Immature natural killer cell (primary cell): ENCODE measurements around the gene CRIP1. TPM values are rescaled to one million over a fixed set of nuclear protein-coding genes. Genes with fewer than 3 reads are reported as not detected.
A peak's percentile ranks its signal among the peaks of the same experiment; 100 is the strongest.

ENCODE experiments used
- DNase-seq, 3 donors: peaks; one replicate each; pipeline ENCODE4 v3.0.0; 2022; ENCODE audit warnings: mixed read lengths in 1 of 3
- H3K27ac Mint-ChIP-seq, 6 donors: one replicate each; pipeline ENCODE4 v1.8.0; 2020; ENCODE audit warnings: mixed read lengths in 6 of 6, mild to moderate bottlenecking in 5 of 6, inconsistent platforms in 4 of 6, moderate library complexity in 3 of 6
- H3K27me3 Mint-ChIP-seq, 3 donors: one replicate each; pipeline ENCODE4 v1.8.0; 2020 to 2021; ENCODE audit warnings: low read depth in 3 of 3, mild to moderate bottlenecking in 3 of 3, mixed read lengths in 3 of 3, moderate library complexity in 3 of 3, inconsistent platforms in 1 of 3
- H3K36me3 Mint-ChIP-seq, 3 donors: one replicate each; pipeline ENCODE4 v1.8.0; 2020; ENCODE audit warnings: mixed read lengths in 3 of 3, inconsistent platforms in 2 of 3, mild to moderate bottlenecking in 2 of 3
- H3K4me1 Mint-ChIP-seq, 2 donors: one replicate each; pipeline ENCODE4 v1.8.0; 2020; ENCODE audit warnings: inconsistent platforms in 2 of 2, mild to moderate bottlenecking in 2 of 2, mixed read lengths in 2 of 2, moderate library complexity in 1 of 2
- H3K4me3 Mint-ChIP-seq, 5 donors: one replicate each; pipeline ENCODE4 v1.8.0; 2020; ENCODE audit warnings: mild to moderate bottlenecking in 5 of 5, mixed read lengths in 5 of 5, inconsistent platforms in 3 of 5, moderate library complexity in 3 of 5
- H3K9me3 Mint-ChIP-seq, 6 donors: one replicate each; pipeline ENCODE4 v1.8.0; 2020; ENCODE audit warnings: mild to moderate bottlenecking in 6 of 6, mixed read lengths in 6 of 6, inconsistent platforms in 4 of 6, moderate library complexity in 3 of 6
- polyA plus RNA-seq, 3 donors: library from polyadenylated mRNA; unstranded; fragments of 300-500 nt; fragmentation: Illumina TruSeq; gene quantifications; one replicate each; pipeline ENCODE4 v1.2.3, GENCODE V29; 2021

Gene CRIP1
- polyA plus RNA-seq, 3 donors from 2014 or later = 921 to 1,915 (median 940) TPM

DNA sequence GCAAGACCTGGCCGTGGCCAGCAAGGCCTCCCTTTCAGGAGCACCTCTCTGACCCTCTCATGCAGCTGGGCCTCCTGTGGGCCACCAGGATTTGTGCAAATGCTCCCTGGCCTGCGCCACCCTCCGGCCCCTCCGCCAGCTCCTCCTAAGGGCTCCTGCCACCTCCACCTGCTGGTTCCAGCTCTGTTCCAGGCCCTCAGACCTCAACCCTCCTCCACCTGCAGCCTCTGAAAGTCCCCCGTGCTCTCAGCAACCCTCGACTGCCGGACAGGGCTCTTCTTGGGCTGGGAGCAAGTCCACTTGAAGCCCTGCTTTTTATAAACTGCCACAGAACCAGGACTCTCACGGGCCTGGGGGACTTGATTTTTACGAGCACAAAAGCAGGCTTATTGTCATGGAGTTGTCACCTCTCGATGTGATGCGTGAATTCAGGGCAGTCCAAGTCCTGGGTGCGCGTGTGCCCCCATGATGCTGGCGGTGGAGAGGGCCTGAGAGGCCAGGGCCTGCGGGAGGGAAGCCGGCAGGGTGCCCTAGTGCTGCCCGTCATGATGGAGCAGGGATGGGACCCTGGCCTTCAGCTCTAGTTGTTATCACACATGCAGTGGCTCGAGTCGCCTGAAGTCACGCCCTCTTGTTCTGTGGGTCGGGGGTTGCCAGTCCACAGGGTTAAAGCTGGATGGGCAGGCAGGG lies 13.5 kb downstream of the CRIP1 start:
- no peaks in the 10 kb centered on the region for H3K9me3 Mint-ChIP-seq
- peak in 1 of 3 donors; percentile 1 for DNase-seq
- no peak overlapping the region for H3K4me3 Mint-ChIP-seq
- peak overlapping the region in 1 of 6 donors; percentile 55 for H3K27ac Mint-ChIP-seq
- H3K36me3 Mint-ChIP-seq = no peaks in the 10 kb centered on the region
- H3K4me1 Mint-ChIP-seq = no peaks in the 10 kb centered on the region
- peaks cover 0 to 34% (median 6%) of the 10 kb centered on the region in 3 donors for H3K27me3 Mint-ChIP-seq

DNA sequence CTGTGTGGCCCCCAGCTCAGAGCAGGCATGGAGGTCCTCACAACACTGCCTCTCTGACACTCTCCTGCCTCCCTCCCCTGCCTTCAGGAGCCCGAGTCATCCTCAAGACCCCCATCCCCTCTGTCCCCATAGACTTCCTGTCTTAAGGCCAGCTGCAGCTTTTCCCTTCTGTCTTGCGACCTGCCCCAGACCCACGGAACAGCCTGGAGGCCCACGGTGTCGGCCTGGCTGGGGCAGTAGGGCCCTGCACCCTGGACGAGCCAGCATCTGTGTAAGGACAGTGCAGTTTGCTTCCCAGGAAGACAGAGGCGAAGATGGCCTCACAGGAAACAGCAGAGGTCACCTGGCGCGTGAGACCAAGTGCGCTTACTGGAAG lies 14.0 kb downstream of the CRIP1 start:
- peaks cover 0 to 34% (median 6%) of the 10 kb centered on the region in 3 donors for H3K27me3 Mint-ChIP-seq
- no peak overlapping the region for H3K4me3 Mint-ChIP-seq
- no peak overlapping the region for H3K27ac Mint-ChIP-seq
- H3K9me3 Mint-ChIP-seq = no peaks in the 10 kb centered on the region
- H3K4me1 Mint-ChIP-seq = no peaks in the 10 kb centered on the region
- DNase-seq = no peak
- H3K36me3 Mint-ChIP-seq = no peaks in the 10 kb centered on the region

DNA sequence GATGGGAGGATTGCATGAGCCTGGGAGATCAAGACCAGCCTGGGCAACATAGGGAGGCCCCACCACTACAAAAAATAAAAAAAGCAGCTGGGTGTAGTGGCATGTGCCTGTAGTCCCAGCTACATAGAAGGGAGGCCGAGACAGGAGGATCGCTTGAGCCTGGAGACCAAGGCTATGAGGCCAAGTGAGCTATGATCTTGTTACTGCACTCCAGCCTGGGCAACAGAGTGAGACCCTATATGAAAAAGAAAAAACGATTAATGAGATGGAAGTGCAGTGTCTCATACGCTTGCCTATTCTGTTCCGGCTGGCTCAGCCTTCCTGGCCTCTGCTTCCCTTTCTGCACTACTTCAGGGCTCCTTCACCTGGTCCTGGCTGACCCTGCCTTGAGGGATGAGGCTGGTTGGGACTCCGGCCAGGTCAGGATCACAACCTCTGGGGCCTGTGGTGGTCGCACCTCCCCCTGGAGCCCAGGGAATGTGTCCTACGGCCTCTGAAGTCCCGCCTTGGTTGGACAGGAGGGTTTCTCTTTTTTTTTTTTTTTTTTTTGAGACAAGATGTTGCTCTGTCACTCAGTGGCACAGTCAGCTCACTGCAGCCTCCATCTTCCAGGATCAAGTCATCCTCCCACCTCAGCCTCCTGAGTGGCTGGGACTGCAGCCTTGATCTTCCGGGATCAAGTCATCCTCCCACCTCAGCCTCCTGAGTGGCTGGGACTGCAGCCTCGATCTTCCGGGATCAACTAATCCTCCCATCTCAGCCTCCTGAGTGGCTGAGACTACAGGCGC lies 15.0 kb downstream of the CRIP1 start:
- H3K27me3 Mint-ChIP-seq = peaks cover 0 to 32% (median 5%) of the 10 kb centered on the region in 3 donors
- H3K36me3 Mint-ChIP-seq = no peaks in the 10 kb centered on the region
- H3K4me3 Mint-ChIP-seq = no peak overlapping the region
- H3K9me3 Mint-ChIP-seq = no peaks in the 10 kb centered on the region
- H3K4me1 Mint-ChIP-seq = no peaks in the 10 kb centered on the region
- DNase-seq = peak in 1 of 3 donors; percentile 4
- H3K27ac Mint-ChIP-seq = no peak overlapping the region

DNA sequence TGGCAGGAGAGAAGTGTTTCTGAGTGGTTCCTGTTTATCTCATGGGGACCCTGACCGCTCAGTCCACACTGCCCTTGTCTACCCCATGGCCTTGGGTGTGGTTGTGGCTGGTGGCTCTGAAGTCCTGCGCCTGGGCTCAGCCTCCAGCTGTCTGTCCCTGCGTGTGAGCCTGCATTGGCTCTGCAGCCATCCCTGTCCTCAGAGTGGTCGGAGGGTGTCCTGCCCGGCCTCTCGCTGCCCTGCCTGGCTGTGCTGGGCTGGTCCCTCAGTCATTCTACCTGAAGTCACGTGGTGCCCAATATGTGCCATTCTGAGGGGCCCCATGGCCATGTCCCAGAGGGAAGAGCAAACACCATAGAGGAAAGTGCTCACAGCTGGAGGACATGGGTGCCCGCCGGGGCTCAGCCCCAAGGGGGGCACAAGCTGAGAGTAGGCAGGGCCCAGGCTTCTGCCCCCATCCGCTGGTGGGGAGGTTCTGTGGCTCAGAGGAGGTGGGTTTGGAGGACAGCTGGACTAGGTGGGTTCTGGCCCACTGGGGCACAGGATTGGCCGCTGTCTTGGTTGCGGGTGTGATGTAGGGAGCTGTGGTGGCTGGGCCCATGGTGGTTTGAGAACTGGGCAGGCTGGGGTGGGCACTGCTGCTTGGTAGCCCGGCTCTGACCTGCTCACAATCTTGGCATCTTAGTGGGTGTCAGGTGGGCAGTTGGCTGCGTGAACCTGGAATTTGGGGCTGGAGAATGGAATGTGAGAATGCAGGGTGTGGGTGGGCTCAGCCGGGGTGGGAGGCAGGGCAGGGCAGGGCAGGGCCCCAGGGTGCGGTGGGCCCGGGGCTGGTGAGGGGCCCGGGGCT lies 16.0 kb downstream of the CRIP1 start:
- Mint-ChIP-seq H3K36me3 (no peaks in the 10 kb centered on the region), H3K4me3 (no peak overlapping the region), H3K4me1 (no peaks in the 10 kb centered on the region), H3K27ac (no peak overlapping the region), H3K9me3 (no peaks in the 10 kb centered on the region), H3K27me3 (peaks cover 1 to 23% (median 2%) of the 10 kb centered on the region in 3 donors)
- DNase-seq = no peak

DNA sequence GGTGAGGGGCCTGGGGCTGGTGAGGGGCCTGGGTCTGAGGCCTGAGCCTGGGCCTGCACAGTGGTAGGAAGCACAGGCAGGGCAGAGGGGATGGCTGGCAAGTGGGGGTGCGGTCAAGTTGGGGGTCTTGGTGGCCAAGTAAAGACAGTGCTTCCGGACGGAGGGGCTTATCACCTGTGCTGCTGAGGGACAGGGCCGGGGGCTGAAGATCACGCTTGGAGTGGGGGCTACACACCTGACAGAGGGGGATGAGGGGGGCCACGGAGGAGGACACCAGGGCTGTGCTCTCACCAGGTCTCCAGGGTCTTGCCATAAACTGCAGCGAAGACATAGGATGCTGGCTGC lies 16.6 kb downstream of the CRIP1 start:
- DNase-seq = no peak
- Mint-ChIP-seq H3K27me3 (peaks cover 1 to 21% (median 6%) of the 10 kb centered on the region in 3 donors), H3K9me3 (no peaks in the 10 kb centered on the region), H3K4me3 (no peak overlapping the region), H3K36me3 (no peaks in the 10 kb centered on the region), H3K27ac (no peak overlapping the region), H3K4me1 (no peaks in the 10 kb centered on the region)

DNA sequence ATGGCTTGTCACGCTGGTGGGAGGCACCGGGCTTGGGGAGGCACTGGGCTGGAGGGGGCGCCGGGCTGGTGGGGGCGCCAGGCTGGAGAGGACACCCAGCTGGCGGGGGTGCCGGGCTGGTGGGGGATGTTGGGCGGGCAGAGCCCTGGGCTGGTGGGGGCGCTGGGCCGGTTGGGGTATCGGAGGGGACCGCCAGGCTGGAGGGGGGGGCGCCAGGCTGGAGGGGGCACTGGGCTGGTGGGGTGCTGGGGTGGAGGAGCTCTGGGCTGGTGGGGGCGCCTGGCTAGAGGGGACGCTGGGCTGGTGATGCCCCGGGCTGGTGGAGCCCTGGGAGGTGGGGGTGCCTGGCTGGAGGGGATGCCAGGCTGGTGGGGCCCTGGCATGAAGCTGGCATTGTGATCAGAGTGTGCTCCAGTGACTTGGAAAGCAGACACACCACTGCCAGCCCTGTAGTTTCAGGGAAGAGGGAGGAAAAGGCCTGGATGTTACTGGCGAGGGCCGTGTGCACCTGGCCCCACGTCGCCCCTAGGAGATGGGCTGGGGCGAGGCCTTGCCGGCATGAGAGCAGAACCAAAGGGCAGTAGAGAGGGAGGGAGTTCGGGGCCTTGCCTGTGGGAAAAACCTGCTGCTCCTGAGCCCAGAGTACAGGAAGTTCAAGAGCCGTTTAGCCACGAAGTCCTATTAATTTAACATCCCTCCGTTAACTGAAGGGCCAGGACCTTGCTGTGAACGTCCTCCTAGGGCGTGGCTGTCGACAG lies 17.4 kb downstream of the CRIP1 start:
- Mint-ChIP-seq H3K4me1 (no peaks in the 10 kb centered on the region), H3K27ac (no peak overlapping the region), H3K4me3 (no peak overlapping the region), H3K27me3 (peaks cover 4 to 17% (median 8%) of the 10 kb centered on the region in 3 donors), H3K9me3 (no peaks in the 10 kb centered on the region), H3K36me3 (no peaks in the 10 kb centered on the region)
- DNase-seq = no peak

DNA sequence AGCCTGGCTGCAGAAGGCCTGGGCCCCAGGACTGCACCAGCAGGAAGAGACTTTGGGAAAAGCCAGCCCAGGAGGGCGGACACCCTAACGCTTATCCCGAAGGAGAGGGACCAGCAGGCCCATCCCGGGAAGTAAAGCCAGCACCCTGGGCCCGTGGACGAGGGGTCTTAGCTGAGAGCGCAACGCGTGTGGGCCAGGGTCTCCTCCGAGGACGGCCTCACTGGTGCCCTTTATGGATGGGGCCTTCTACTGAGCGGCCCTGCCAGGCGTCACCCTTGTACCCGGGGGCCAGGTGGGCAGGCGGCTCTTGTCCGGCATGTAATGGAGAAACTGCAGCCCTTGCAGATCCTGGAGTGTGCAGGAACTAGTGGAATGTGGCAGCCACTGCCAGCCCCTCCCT lies 18.4 kb downstream of the CRIP1 start:
- Mint-ChIP-seq H3K36me3 (no peaks in the 10 kb centered on the region), H3K4me1 (no peaks in the 10 kb centered on the region), H3K27me3 (peaks cover 4 to 14% (median 8%) of the 10 kb centered on the region in 3 donors), H3K9me3 (no peaks in the 10 kb centered on the region), H3K27ac (no peak overlapping the region), H3K4me3 (no peak overlapping the region)
- DNase-seq = no peak

DNA sequence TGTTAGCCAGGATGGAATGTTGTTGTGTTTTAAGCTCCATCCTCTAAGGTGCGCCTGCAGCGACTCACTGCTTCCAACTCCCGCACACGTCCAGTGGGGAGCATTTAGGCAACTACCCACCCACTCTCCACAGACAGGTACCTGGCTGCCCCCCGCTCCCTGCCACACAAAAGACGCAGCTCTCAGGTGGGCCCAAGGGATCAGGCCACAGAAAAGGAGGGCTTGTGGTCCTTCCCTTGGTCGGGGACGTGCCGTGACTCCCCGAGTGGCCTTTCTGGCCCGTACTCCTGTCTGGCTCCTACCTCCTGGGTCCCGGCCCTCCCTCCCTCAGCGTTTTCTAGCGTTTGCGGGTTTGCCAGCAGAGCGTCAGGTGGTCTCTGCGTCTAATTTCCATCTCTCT lies 20.6 kb downstream of the CRIP1 start:
- no peaks in the 10 kb centered on the region for H3K36me3 Mint-ChIP-seq
- no peak for DNase-seq
- H3K4me3 Mint-ChIP-seq = no peak overlapping the region
- no peaks in the 10 kb centered on the region for H3K4me1 Mint-ChIP-seq
- peaks cover 4 to 12% (median 9%) of the 10 kb centered on the region in 3 donors for H3K27me3 Mint-ChIP-seq
- no peak overlapping the region for H3K27ac Mint-ChIP-seq
- H3K9me3 Mint-ChIP-seq = no peaks in the 10 kb centered on the region

DNA sequence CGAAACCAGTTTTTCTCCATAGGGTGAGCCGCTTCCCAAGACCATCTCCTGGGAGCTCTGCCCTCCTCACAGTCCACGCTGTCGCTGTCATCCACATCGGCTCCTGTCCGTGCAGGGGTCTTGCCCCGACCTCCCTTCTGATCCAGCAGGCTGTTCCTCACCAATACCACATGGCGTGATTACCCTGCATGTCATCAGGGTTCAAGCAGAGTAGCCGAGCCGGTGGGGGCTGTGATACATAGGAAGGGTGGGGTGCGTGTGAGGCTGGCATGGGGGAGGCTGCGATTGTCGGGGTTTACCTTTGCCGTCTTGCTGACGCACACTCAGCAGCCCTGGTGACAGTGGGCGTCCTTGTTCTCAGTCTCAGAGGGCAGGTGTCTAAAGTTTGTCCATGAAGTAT lies 21.4 kb downstream of the CRIP1 start:
- Mint-ChIP-seq H3K27me3 (peaks cover 4 to 14% (median 6%) of the 10 kb centered on the region in 3 donors), H3K27ac (no peak overlapping the region), H3K4me3 (no peak overlapping the region), H3K36me3 (no peaks in the 10 kb centered on the region), H3K4me1 (no peaks in the 10 kb centered on the region), H3K9me3 (no peaks in the 10 kb centered on the region)
- no peak for DNase-seq

DNA sequence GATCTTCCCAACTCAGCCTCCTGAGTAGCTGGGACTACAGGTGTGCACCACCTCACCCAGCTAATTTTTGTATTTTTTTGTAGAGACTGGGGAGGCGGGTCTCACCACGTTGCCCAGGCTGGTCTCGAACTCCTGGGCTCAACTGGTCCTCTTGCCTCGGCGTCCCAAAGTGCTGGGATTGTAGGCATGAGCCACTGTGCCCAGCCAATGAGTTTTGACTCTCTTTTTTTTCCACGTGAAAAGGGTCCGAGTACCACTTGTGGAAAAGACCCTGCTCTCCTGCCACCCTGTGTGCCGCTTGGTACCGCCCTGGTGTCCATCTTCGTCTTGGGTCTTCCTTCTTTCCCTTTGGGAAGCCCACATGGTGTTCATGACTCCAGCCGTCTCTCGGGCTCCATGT lies 21.9 kb downstream of the CRIP1 start:
- Mint-ChIP-seq H3K4me1 (no peaks in the 10 kb centered on the region), H3K27ac (peak overlapping the region in 1 of 6 donors; percentile 71)

DNA sequence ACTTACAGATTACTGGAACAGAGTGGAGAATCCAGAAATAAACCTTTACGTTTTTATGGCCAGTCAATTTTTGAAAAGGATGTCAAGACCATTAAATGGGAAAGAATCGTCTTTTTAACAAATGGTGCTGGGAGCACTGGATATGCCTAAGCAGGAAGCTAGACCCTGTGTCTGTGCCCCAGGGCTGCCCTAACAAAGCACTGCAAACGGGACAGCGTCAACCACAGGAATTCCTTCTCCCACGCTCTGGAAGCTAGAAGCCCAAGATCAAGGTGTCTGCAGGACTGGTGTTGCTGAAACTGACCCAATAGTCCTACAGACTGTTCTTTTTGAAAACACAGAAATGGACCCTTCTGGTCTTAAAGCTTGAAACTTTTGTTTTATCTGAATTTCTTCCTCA lies 30.4 kb downstream of the CRIP1 start:
- Mint-ChIP-seq H3K36me3 (no peaks in the 10 kb centered on the region), H3K4me1 (no peaks in the 10 kb centered on the region), H3K27ac (no peak overlapping the region), H3K9me3 (no peaks in the 10 kb centered on the region), H3K4me3 (no peak overlapping the region), H3K27me3 (peaks cover 2 to 17% (median 3%) of the 10 kb centered on the region in 3 donors)
- no peak for DNase-seq

More for the DNA sequence above, 21.9 kb downstream of the CRIP1 start:
- peaks cover 3 to 14% (median 6%) of the 10 kb centered on the region in 3 donors for H3K27me3 Mint-ChIP-seq
- DNase-seq = no peak
- H3K4me3 Mint-ChIP-seq = no peak overlapping the region
- H3K36me3 Mint-ChIP-seq = no peaks in the 10 kb centered on the region
- no peaks in the 10 kb centered on the region for H3K9me3 Mint-ChIP-seq

DNA sequence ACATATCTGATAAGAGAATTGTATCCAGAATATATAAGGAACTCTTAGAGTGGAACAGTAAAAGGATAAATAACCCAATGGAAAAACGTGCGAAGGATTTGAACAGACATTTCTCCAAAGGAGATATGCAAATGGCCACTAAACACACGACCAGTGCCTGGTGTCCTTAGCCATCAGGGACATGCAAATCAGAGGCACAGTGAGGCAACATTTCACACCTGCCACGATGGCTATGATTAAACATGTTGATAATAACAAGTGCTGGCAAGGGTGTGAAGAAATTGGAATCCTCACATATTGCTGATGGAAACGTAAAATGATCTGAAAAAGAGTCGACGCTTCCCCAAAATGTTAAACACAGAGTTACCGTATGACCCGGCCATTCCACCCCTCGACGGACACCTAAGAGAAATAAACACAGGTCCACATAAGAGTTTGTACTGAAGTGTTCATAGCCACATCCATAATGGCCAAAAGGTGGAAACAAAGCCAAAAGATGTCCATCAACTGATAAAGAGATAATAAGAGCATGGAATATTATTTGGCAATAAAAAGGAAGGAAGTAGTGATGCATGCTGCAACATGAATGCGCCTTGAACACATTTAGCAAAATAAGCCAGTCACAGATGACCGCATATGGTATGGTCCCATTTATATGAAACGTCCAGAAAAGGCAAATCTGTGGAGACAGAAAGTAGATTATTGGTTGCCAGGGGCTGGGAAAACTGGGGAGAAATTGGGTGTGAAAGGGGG lies 33.4 kb downstream of the CRIP1 start:
- no peaks in the 10 kb centered on the region for H3K9me3 Mint-ChIP-seq
- H3K27me3 Mint-ChIP-seq = peaks cover 4 to 18% (median 5%) of the 10 kb centered on the region in 3 donors
- H3K27ac Mint-ChIP-seq = no peak overlapping the region
- H3K4me3 Mint-ChIP-seq = no peak overlapping the region
- no peaks in the 10 kb centered on the region for H3K4me1 Mint-ChIP-seq
- H3K36me3 Mint-ChIP-seq = no peaks in the 10 kb centered on the region
- DNase-seq = no peak

DNA sequence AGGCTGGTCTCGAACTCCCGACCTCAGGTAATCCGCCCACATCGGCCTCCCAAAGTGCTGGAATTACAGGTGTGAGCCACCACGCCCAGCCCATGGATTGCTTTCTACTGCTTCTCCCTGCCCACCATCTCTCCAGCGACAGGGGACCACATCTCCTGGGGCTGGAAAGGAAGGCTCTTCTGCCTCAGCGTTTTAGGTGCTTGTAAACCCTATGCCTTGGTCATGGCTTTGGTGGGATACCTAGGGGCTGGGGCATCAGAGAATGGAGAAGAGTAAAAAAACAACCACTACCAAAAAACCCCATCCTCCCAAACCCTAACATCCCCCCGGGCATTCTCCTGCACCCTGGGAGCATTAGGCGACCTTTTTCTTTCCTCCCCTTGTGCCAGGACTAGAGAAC lies 38.6 kb downstream of the CRIP1 start:
- no peak for DNase-seq
- H3K9me3 Mint-ChIP-seq = no peaks in the 10 kb centered on the region
- peak overlapping the region in 3 of 5 donors; percentile 54 to 72 (median 69) for H3K4me3 Mint-ChIP-seq
- H3K4me1 Mint-ChIP-seq = peaks cover 6 to 13% of the 10 kb centered on the region in 2 donors
- no peak overlapping the region for H3K27ac Mint-ChIP-seq
- H3K27me3 Mint-ChIP-seq = peaks cover 9 to 20% (median 13%) of the 10 kb centered on the region in 3 donors
- H3K36me3 Mint-ChIP-seq = no peaks in the 10 kb centered on the region
